Tibial nerve (tissue), 4 donors: ENCODE measurements around the gene C18orf32. TPM values are rescaled to one million over a fixed set of nuclear protein-coding genes. Genes with fewer than 3 reads are reported as not detected.

Source experiments
- DNase-seq, 2 donors: peaks; one replicate each; pipeline ENCODE4 v3.0.0-alpha.2; 2019; ENCODE audit warnings: low spot score in 2 of 2
- H3K27ac ChIP-seq, 4 donors: fragments of 200-600 bp; sonication (generic) in 3 of 4; one replicate each; pipeline ENCODE4 v1.5.1; 2017 to 2019; ENCODE audit warnings: mild to moderate bottlenecking in 1 of 4
- H3K27me3 ChIP-seq, 2 donors: fragments of 200-600 bp; sonication (generic) in 1 of 2; one replicate each; pipeline versions ENCODE4 v1.5.1 to v1.6.0; 2017 to 2019
- H3K36me3 ChIP-seq, 3 donors: fragments of 200-600 bp; sonication (generic); one replicate each; pipeline ENCODE4 v1.5.1; 2018 to 2019
- H3K4me1 ChIP-seq, 4 donors: fragments of 200-600 bp; sonication (generic) in 3 of 4; one replicate each; pipeline ENCODE4 v1.5.1; 2017 to 2019
- H3K4me3 ChIP-seq, 4 donors: fragments of 200-600 bp; sonication (generic) in 3 of 4; one replicate each; pipeline ENCODE4 v1.5.1; 2017 to 2019; ENCODE audit warnings: mild to moderate bottlenecking in 1 of 4, moderate library complexity in 1 of 4
- H3K9me3 ChIP-seq, 4 donors: fragments of 200-600 bp; sonication (generic) in 3 of 4; one replicate each; pipeline ENCODE4 v1.5.1; 2017 to 2019
- EP300 ChIP-seq, 2 donors: sonication (generic); formaldehyde crosslinking; IDR thresholded peaks; one replicate each; pipeline ENCODE4 v1.6.1; 2017; ENCODE audit warnings: antibody characterized with exemption in 2 of 2, mild to moderate bottlenecking in 1 of 2
- POLR2A ChIP-seq, 2 donors: fragments of 450-650 bp; IDR thresholded peaks; one replicate each; pipeline ENCODE4 v1.6.1; 2017; ENCODE audit warnings: antibody characterized with exemption in 2 of 2, mild to moderate bottlenecking in 2 of 2, moderate library complexity in 2 of 2
- WGBS, 2 donors: methylation state at CpG; one replicate each; pipeline ENCODE4 v1.1.5; 2018; 5-methylcytosine and 5-hydroxymethylcytosine counted together
- total RNA-seq, 4 donors: library from RNA; depleted of rRNA; stranded (reverse); fragments of >200 nt; gene quantifications; one replicate each; pipeline ENCODE4 v1.1.0, GENCODE V29; 2016
- TF ChIP-seq, protein P1 (sequence below), 5 experiments: fragments of 200-600 bp in 3 of 5; fragments of 450-650 bp in 2 of 5; sonication (generic) in 3 of 5; IDR thresholded peaks; one replicate each; pipeline ENCODE4 v1.5.1; 2016 to 2019; ENCODE audit warnings: antibody characterized with exemption in 5 of 5, mild to moderate bottlenecking in 3 of 5, moderate library complexity in 2 of 5

Gene C18orf32
- total RNA-seq, 4 donors from 2014 or later = 22.2 to 38.5 (median 26.7) TPM

DNA sequence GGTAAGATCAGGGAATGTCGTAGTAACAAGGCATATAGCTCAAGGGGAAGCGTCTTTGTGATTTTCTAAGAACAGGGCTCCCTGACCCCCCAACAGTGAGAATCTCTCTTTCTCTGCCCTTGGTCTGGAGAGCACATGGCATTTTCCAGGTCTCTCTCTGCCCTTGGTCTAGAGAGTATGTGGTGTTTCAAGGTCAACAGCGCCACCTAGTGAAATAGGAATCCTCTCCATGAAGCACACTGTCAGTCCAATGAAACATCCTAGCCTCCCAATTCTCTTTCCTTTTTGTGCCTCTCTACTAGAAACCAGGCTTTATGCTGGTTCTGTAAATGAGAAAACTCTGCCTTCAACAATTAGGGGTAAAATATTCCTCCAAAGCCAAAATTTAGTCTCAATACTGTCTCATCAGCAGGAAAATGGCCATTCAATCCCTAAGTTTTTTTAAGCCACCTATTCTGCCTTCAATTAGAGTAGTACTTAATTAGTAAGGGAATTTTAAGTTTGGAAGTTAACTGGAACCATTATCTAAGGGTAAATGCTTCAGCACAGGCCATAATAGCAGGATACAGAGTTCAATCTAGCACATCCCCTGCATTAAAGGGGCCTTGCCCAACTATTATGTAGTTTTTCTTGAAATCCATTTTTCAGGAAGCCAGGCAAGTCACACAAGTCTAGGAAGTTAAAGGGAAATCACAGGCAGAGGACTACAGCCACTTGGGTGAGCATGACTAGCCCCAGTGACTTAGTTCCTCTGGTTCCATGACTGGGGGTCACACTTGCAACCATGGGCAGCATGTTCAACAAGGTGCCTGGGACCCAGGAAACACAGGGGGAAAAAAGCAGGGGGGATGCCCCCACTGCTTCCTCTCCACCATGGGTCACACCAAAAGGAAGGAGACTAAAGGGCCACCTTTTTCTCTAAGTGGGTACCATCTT lies 39.0 kb downstream of the C18orf32 start:
- no peak overlapping the region for H3K4me3 ChIP-seq
- peaks cover 0 to 64% (median 0%) of the 10 kb centered on the region in 3 donors for H3K36me3 ChIP-seq
- TF ChIP-seq, protein P1, sequence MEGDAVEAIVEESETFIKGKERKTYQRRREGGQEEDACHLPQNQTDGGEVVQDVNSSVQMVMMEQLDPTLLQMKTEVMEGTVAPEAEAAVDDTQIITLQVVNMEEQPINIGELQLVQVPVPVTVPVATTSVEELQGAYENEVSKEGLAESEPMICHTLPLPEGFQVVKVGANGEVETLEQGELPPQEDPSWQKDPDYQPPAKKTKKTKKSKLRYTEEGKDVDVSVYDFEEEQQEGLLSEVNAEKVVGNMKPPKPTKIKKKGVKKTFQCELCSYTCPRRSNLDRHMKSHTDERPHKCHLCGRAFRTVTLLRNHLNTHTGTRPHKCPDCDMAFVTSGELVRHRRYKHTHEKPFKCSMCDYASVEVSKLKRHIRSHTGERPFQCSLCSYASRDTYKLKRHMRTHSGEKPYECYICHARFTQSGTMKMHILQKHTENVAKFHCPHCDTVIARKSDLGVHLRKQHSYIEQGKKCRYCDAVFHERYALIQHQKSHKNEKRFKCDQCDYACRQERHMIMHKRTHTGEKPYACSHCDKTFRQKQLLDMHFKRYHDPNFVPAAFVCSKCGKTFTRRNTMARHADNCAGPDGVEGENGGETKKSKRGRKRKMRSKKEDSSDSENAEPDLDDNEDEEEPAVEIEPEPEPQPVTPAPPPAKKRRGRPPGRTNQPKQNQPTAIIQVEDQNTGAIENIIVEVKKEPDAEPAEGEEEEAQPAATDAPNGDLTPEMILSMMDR (IDR thresholded peaks at IDR 0.05) = peak in 3 of 5 experiments; percentile 10 to 27 (median 24)
- no peak for TF ChIP-seq EP300 (IDR thresholded peaks at IDR 0.05)
- H3K4me1 ChIP-seq = no peaks in the 10 kb centered on the region
- WGBS, 2 donors = 63 to 69% methylated on average over 3 of the region's 3 CpGs
- H3K27me3 ChIP-seq = no peaks in the 10 kb centered on the region
- DNase-seq = no peak
- H3K27ac ChIP-seq = no peak overlapping the region
- H3K9me3 ChIP-seq = peaks cover 0 to 76% (median 16%) of the 10 kb centered on the region in 4 donors

DNA sequence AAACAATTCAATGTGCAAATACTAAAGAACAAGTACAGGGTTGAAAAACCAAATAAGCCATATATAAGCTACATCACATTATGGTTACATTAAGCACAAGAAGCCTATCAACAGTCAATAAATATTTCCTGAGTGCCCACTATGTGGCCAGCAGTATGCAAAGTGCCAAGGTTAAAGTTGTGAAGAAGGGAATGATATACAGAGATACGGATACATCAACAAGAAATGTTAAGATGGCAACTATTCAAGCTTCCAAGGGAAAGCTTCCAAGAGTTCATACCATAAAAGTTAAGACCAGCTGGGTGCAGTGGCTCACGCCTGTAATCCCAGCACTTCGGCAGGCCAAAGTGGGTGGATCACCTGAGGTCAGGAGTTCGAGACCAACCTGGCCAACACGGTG lies 40.6 kb downstream of the C18orf32 start:
- H3K9me3 ChIP-seq = peaks cover 0 to 65% (median 16%) of the 10 kb centered on the region in 4 donors
- no peak for DNase-seq
- peaks cover 0 to 51% (median 0%) of the 10 kb centered on the region in 3 donors for H3K36me3 ChIP-seq
- H3K27ac ChIP-seq = no peak overlapping the region
- WGBS, 2 donors = 70 to 97% methylated on average over 5 of the region's 5 CpGs
- no peaks in the 10 kb centered on the region for H3K4me1 ChIP-seq
- TF ChIP-seq POLR2A (IDR thresholded peaks at IDR 0.05) (no peak), EP300 (IDR thresholded peaks at IDR 0.05) (no peak)
- TF ChIP-seq, protein P1 (IDR thresholded peaks at IDR 0.05) = no peak
- H3K27me3 ChIP-seq = no peaks in the 10 kb centered on the region
- no peak overlapping the region for H3K4me3 ChIP-seq

DNA sequence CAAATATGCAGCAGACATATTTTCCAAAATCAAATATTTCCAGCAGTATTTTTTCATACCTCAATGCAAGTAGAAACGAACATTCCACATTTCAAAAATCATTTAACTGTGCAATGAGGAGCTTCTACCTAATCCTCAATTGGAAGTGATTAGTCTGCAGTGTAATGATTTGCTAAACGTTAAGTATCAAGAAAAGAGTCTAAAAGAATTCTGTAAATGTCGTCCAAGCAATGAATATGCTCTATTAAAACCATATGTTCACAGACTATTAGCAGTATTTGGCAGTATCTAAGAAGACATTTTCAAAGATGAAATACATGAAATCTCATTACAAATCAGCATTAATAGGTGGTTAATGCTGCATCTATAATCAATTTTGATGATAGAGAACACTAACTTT lies 42.5 kb downstream of the C18orf32 start:
- Histone ChIP-seq H3K4me1 (peaks cover 0 to 3% (median 0%) of the 10 kb centered on the region in 4 donors), H3K27me3 (no peaks in the 10 kb centered on the region), H3K36me3 (peaks cover 0 to 32% (median 0%) of the 10 kb centered on the region in 3 donors), H3K27ac (no peak overlapping the region), H3K9me3 (peaks cover 0 to 46% (median 7%) of the 10 kb centered on the region in 4 donors), H3K4me3 (no peak overlapping the region)
- WGBS, 2 donors = 63 to 70% methylated on average over 3 of the region's 3 CpGs
- TF ChIP-seq POLR2A (IDR thresholded peaks at IDR 0.05) (no peak), EP300 (IDR thresholded peaks at IDR 0.05) (no peak)
- TF ChIP-seq, protein P1 (IDR thresholded peaks at IDR 0.05) = no peak
- no peak for DNase-seq

DNA sequence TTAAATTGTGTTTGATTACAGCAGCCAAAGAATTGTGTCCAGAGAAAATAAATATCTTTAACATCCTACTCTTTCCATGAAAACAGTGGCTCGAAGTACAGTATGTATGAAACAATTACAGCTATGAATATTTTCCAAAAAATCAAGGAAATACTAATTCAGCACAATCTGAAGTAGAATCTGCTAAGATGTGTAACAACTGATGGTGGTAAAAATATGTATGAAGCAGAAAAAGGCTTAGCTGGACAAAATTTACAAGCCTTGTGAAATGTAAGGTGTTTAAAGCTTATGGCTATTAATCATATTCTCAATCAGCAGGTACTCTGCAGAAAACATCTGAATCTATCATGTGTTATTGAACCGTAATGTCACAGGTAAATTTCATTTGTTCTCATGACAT lies 43.2 kb downstream of the C18orf32 start:
- no peaks in the 10 kb centered on the region for H3K27me3 ChIP-seq
- peaks cover 0 to 9% (median 0%) of the 10 kb centered on the region in 4 donors for H3K4me1 ChIP-seq
- no peak for DNase-seq
- WGBS, 2 donors = 93 to 94% methylated on average over 2 of the region's 2 CpGs
- TF ChIP-seq, protein P1 (IDR thresholded peaks at IDR 0.05) = no peak
- TF ChIP-seq POLR2A (IDR thresholded peaks at IDR 0.05) (no peak), EP300 (IDR thresholded peaks at IDR 0.05) (no peak)
- H3K4me3 ChIP-seq = no peak overlapping the region
- H3K9me3 ChIP-seq = peaks cover 0 to 39% (median 3%) of the 10 kb centered on the region in 4 donors
- no peak overlapping the region for H3K27ac ChIP-seq
- peaks cover 0 to 24% (median 0%) of the 10 kb centered on the region in 3 donors for H3K36me3 ChIP-seq

DNA sequence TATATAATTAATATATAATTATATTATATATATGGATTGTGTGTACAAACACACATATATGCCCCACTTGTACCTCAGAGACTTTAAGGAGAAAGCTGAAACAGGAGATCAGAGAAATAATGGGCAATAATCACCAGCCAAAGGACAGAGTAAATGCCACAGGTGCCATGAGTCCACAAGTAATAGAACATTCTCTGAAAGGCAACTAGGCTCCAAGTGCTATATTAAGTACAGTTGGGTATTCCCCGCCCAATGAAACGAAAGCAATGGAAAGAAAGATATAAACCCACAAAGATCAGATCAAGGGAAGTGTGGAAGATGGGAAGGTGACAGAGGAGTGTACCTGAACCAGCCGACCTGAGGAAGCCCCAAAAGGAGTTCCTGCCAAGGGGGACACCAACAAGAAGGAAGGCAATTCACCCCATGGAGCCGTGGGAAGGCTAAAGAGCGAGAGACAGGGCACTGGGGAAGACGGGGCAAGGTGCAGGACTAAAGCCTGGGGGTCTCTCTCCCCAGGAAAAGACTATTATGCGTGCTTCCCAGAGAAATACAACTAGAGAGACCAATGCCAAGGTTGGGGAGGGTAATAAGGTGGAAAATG lies 45.6 kb downstream of the C18orf32 start:
- no peak overlapping the region for H3K4me3 ChIP-seq
- DNase-seq = no peak
- H3K36me3 ChIP-seq = peaks cover 0 to 4% (median 0%) of the 10 kb centered on the region in 3 donors
- H3K27me3 ChIP-seq = no peaks in the 10 kb centered on the region
- peaks cover 0 to 19% (median 0%) of the 10 kb centered on the region in 4 donors for H3K4me1 ChIP-seq
- TF ChIP-seq POLR2A (IDR thresholded peaks at IDR 0.05) (no peak), EP300 (IDR thresholded peaks at IDR 0.05) (no peak)
- TF ChIP-seq, protein P1 (IDR thresholded peaks at IDR 0.05) = no peak
- peaks cover 0 to 18% (median 0%) of the 10 kb centered on the region in 4 donors for H3K9me3 ChIP-seq
- H3K27ac ChIP-seq = no peak overlapping the region
- 77 to 95% methylated on average over 7 of the region's 7 CpGs for WGBS, 2 donors
